OCI-LY7 (cell line): ENCODE measurements around the gene CNOT4.

ENCODE experiments used
- EZH2phosphoT487 ChIP-seq: fragments of 200-600 bp; sonication (generic); IDR thresholded peaks from 2 replicates; pipeline ENCODE4 v1.6.1; 2018; ENCODE audit warnings: low read depth, borderline replicate concordance, mild to moderate bottlenecking, mixed run types, antibody characterized with exemption, low read length, moderate library complexity, mixed read lengths
- TF ChIP-seq, protein P1 (sequence below): fragments of 200-600 bp; sonication (generic); conservative IDR thresholded peaks from 2 replicates; pipeline ENCODE4 v1.5.1; 2014; ENCODE audit warnings: mild to moderate bottlenecking, antibody characterized with exemption, low read length, moderate library complexity, mixed read lengths

DNA sequence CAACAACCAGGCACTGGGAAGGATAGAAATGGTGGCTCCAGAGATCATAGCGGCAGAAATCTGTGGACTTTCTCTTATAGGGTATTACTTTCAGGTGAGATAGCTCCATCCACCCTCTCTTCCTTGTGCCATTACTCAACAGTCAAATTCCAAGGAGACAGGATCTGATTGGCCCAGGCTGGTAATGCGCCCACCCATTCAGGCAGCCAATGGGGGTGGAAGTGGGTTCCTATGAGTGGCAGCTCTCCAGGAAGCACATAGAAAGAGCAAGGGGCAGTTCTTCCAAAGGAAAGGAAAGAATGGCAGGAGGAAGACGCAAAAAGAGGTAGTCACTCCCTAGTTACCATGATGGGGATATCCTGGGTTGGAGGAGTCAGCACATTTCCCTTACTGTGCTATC is 181.8 kb downstream of the CNOT4 start:
- TF ChIP-seq, protein P1, sequence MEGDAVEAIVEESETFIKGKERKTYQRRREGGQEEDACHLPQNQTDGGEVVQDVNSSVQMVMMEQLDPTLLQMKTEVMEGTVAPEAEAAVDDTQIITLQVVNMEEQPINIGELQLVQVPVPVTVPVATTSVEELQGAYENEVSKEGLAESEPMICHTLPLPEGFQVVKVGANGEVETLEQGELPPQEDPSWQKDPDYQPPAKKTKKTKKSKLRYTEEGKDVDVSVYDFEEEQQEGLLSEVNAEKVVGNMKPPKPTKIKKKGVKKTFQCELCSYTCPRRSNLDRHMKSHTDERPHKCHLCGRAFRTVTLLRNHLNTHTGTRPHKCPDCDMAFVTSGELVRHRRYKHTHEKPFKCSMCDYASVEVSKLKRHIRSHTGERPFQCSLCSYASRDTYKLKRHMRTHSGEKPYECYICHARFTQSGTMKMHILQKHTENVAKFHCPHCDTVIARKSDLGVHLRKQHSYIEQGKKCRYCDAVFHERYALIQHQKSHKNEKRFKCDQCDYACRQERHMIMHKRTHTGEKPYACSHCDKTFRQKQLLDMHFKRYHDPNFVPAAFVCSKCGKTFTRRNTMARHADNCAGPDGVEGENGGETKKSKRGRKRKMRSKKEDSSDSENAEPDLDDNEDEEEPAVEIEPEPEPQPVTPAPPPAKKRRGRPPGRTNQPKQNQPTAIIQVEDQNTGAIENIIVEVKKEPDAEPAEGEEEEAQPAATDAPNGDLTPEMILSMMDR = no peak
- no peak for TF ChIP-seq EZH2phosphoT487
